GM12878 (cell line): ENCODE results near the gene NME5. TPM values are rescaled to one million over a fixed set of nuclear protein-coding genes. Genes with fewer than 3 reads are reported as not detected.

Experiments
- ATF2 ChIP-seq: IDR thresholded peaks from 2 replicates; pipeline ENCODE4 v1.6.1; 2012; ENCODE audit warnings: low read length, inconsistent platforms
- BACH1 ChIP-seq: fragments of 450-650 bp; IDR thresholded peaks from 2 replicates; pipeline ENCODE4 v1.6.1; 2017; ENCODE audit warnings: mild to moderate bottlenecking, borderline replicate concordance
- HDAC2 ChIP-seq: fragments of 200-600 bp; sonication (generic); IDR thresholded peaks from 2 replicates; pipeline ENCODE4 v1.6.1; 2017
- HSF1 ChIP-seq: fragments of 150-350 bp; IDR thresholded peaks from 2 replicates; pipeline ENCODE4 v1.6.1; 2014; ENCODE audit warnings: mild to moderate bottlenecking, low read depth, low read length
- IRF4 ChIP-seq: IDR thresholded peaks from 2 replicates; pipeline ENCODE4 v1.6.1; 2011; ENCODE audit warnings: low read depth, low read length
- MEF2A ChIP-seq: IDR thresholded peaks from 2 replicates; pipeline ENCODE4 v1.6.1; 2011; ENCODE audit warnings: low read depth, mild to moderate bottlenecking, low read length, moderate library complexity; ENCODE audit not compliant: insufficient read depth
- PAX8 ChIP-seq: fragments of 450-650 bp; IDR thresholded peaks from 2 replicates; pipeline ENCODE4 v1.6.1; 2017; ENCODE audit warnings: mild to moderate bottlenecking, moderate library complexity
- RAD21 ChIP-seq: IDR thresholded peaks from 2 replicates; pipeline ENCODE4 v1.6.1; 2011; ENCODE audit warnings: mild to moderate bottlenecking, low read depth, low read length, moderate library complexity; ENCODE audit not compliant: insufficient read depth
- SIX5 ChIP-seq: IDR thresholded peaks from 2 replicates; pipeline ENCODE4 v1.6.1; 2011; ENCODE audit warnings: mild to moderate bottlenecking, low read depth, low read length, moderate library complexity; ENCODE audit not compliant: severe bottlenecking
- SKIL ChIP-seq: fragments of 450-650 bp; IDR thresholded peaks from 2 replicates; pipeline ENCODE4 v1.6.1; 2017; ENCODE audit warnings: mild to moderate bottlenecking, low read depth, inconsistent platforms; ENCODE audit not compliant: poor library complexity, severe bottlenecking
- SMARCA5 ChIP-seq: fragments of 450-650 bp; IDR thresholded peaks from 2 replicates; pipeline ENCODE4 v1.6.1; 2017; ENCODE audit warnings: mild to moderate bottlenecking
- SRF ChIP-seq, 2 experiments: IDR thresholded peaks; 2 replicates each; pipeline ENCODE4 v1.6.1; 2011; ENCODE audit warnings: low read depth in 2 of 2, low read length in 2 of 2, mild to moderate bottlenecking in 1 of 2, moderate library complexity in 1 of 2
- ZBED1 ChIP-seq: IDR thresholded peaks from 2 replicates; pipeline ENCODE4 v1.6.1; 2016; ENCODE audit warnings: borderline replicate concordance
- ZBTB11 ChIP-seq: fragments of 450-650 bp; formaldehyde crosslinking; IDR thresholded peaks from 2 replicates; pipeline ENCODE4 v1.5.0; 2022; ENCODE audit warnings: mild to moderate bottlenecking, missing genetic modification characterization
- ZNF687 ChIP-seq: fragments of 450-650 bp; IDR thresholded peaks from 2 replicates; pipeline ENCODE4 v1.6.1; 2017; ENCODE audit warnings: mild to moderate bottlenecking, moderate library complexity
- polyA plus RNA-seq, 11 experiments: library from polyadenylated mRNA; depleted of rRNA in 4 of 11; unstranded in 6 of 11; stranded (reverse) in 5 of 11; fragments of >200 nt; fragmentation: Nextera tagmentation in 4 of 11; fragmentation: Illumina TruSeq in 1 of 11; extraction: Ambion mirVana in 4 of 11; extraction: Trizol in 1 of 11; gene quantifications; 1 replicate in 1 of 11; 2 replicates in 10 of 11; pipeline versions ENCODE4 v1.2.1 to v1.2.3, GENCODE V29; 2011 to 2016; ENCODE audit warnings: inconsistent platforms in 2 of 11, missing spikeins in 2 of 11, low read depth in 1 of 11
- total RNA-seq, 4 experiments: library from RNA; depleted of rRNA in 3 of 4; stranded (reverse); fragments of >200 nt in 3 of 4; fragmentation: Illumina TruSeq in 1 of 4; extraction: Trizol in 1 of 4; gene quantifications; 2 replicates each; pipeline versions ENCODE4 v1.2.1 to v1.2.3, GENCODE V29; 2013 to 2021

The NME5 gene
- total and polyA plus RNA-seq, 10 of the 15 experiments (the other 5 are each of a cell fraction or from before 2014, with no cell fraction given): 0.22 to 0.52 TPM; not detected in 8

GRCh38 chr5:138178516-138179276 is 39.5 kb upstream of the NME5 start, which contains the start of the genes BRD8 and KIF20A (continued):
- TF ChIP-seq SKIL: peak; percentile 50
- TF ChIP-seq HDAC2: peak; percentile 98
- 0 out of 4 replicates have a peak, but pooled peaks of 1 of the 2 experiments have one; percentile 5 for TF ChIP-seq SRF (IDR thresholded peaks at IDR 0.05; ENCODE audit: low read depth in 2 of 2, low read length in 2 of 2)
- no peak for TF ChIP-seq RAD21
- TF ChIP-seq PAX8: no peak
- TF ChIP-seq ATF2: no peak
- TF ChIP-seq SMARCA5: no peak
- no peak for TF ChIP-seq IRF4
- no peak for TF ChIP-seq ZBTB11 (CRISPR knock-in tag)
- TF ChIP-seq HSF1: no peak
- peak; percentile 74 for TF ChIP-seq SIX5
- peak; percentile 70; the same call in 1 of the 2 replicates for TF ChIP-seq ZNF687
- TF ChIP-seq ZBED1: no peak
- TF ChIP-seq MEF2A: no peak
- TF ChIP-seq BACH1: no peak
